SK-N-SH treated with all-trans-retinoic acid at 6 μM for 48 hours (cell line): Measurements from ENCODE around the gene LRP2.

Experiments
- ATAC-seq: fragments of 200-7000 bp; cut with Tn5 transposase; 3 replicates; pipeline ENCODE4 v1.9.1; 2020; ENCODE audit warnings: mild to moderate bottlenecking, moderate library complexity
- ARNTL ChIP-seq: fragments of 450-650 bp; formaldehyde crosslinking; IDR thresholded peaks from 2 replicates; pipeline ENCODE4 v1.5.0; 2020; ENCODE audit warnings: low read depth, mild to moderate bottlenecking, moderate library complexity, borderline replicate concordance
- BACH2 ChIP-seq: fragments of 250-450 bp; sonication (Bioruptor Pico); IDR thresholded peaks from 2 replicates; pipeline ENCODE4 v1.9.0; 2021; ENCODE audit warnings: mild to moderate bottlenecking, borderline replicate concordance
- CSDC2 ChIP-seq: fragments of 250-450 bp; sonication (Bioruptor Pico); IDR thresholded peaks from 2 replicates; pipeline ENCODE4 v1.5.0; 2020; ENCODE audit warnings: mild to moderate bottlenecking, moderate library complexity
- ESRRG ChIP-seq: fragments of 250-450 bp; sonication (Bioruptor Pico); IDR thresholded peaks from 2 replicates; pipeline ENCODE4 v1.6.1; 2021; ENCODE audit warnings: mild to moderate bottlenecking
- GLIS3 ChIP-seq: fragments of 250-450 bp; sonication (Bioruptor Pico); IDR thresholded peaks from 2 replicates; pipeline ENCODE4 v1.5.0; 2020; ENCODE audit warnings: mild to moderate bottlenecking, moderate library complexity
- ISL1 ChIP-seq: fragments of 250-450 bp; sonication (Bioruptor Pico); IDR thresholded peaks from 2 replicates; pipeline ENCODE4 v2.1.2; 2022; ENCODE audit warnings: mild to moderate bottlenecking, moderate library complexity
- OSR1 ChIP-seq: fragments of 250-450 bp; sonication (Bioruptor Pico); IDR thresholded peaks from 2 replicates; pipeline ENCODE4 v1.8.0; 2022; ENCODE audit warnings: moderate library complexity, mild to moderate bottlenecking, inconsistent platforms
- PPARA ChIP-seq: fragments of 250-450 bp; sonication (Bioruptor Pico); IDR thresholded peaks from 2 replicates; pipeline ENCODE4 v1.5.0; 2020; ENCODE audit warnings: mild to moderate bottlenecking, borderline replicate concordance
- RARB ChIP-seq: fragments of 250-450 bp; sonication (Bioruptor Pico); IDR thresholded peaks from 2 replicates; pipeline ENCODE4 v1.8.0; 2021; ENCODE audit warnings: mild to moderate bottlenecking, moderate library complexity
- SNAI2 ChIP-seq: fragments of 250-450 bp; sonication (Bioruptor Pico); IDR thresholded peaks from 2 replicates; pipeline ENCODE4 v1.5.0; 2020; ENCODE audit warnings: mild to moderate bottlenecking, moderate library complexity
- TCF4 ChIP-seq: fragments of 250-450 bp; sonication (Bioruptor Pico); IDR thresholded peaks from 2 replicates; pipeline ENCODE4 v1.8.0; 2021; ENCODE audit warnings: mild to moderate bottlenecking, moderate library complexity, borderline replicate concordance
- TOX ChIP-seq: fragments of 250-450 bp; sonication (Bioruptor Pico); IDR thresholded peaks from 2 replicates; pipeline ENCODE4 v1.8.0; 2021; ENCODE audit warnings: mild to moderate bottlenecking, moderate library complexity, borderline replicate concordance
- ZC3H10 ChIP-seq: fragments of 250-450 bp; sonication (Bioruptor Pico); IDR thresholded peaks from 2 replicates; pipeline ENCODE4 v1.5.1; 2021; ENCODE audit warnings: mild to moderate bottlenecking, moderate library complexity
- ZFP3 ChIP-seq: fragments of 250-450 bp; sonication (Bioruptor Pico); IDR thresholded peaks from 2 replicates; pipeline ENCODE4 v1.5.0; 2020; ENCODE audit warnings: mild to moderate bottlenecking, moderate library complexity
- ZFP30 ChIP-seq: fragments of 450-650 bp; formaldehyde crosslinking; IDR thresholded peaks from 2 replicates; pipeline ENCODE4 v1.5.0; 2022; ENCODE audit warnings: mild to moderate bottlenecking, moderate library complexity
- ZNF565 ChIP-seq: fragments of 450-650 bp; formaldehyde crosslinking; conservative IDR thresholded peaks from 2 replicates; pipeline ENCODE4 v1.5.0; 2020; ENCODE audit warnings: low read depth, mild to moderate bottlenecking, moderate library complexity
- ZNF70 ChIP-seq: fragments of 450-650 bp; formaldehyde crosslinking; IDR thresholded peaks from 2 replicates; pipeline ENCODE4 v1.5.0; 2020; ENCODE audit warnings: mild to moderate bottlenecking, moderate library complexity
- ZNF8 ChIP-seq: fragments of 450-650 bp; formaldehyde crosslinking; IDR thresholded peaks from 2 replicates; pipeline ENCODE4 v1.5.0; 2020; ENCODE audit warnings: mild to moderate bottlenecking, moderate library complexity
- TF ChIP-seq, protein P1 (sequence below): fragments of 250-450 bp; sonication (Bioruptor Pico); IDR thresholded peaks from 2 replicates; pipeline ENCODE4 v1.5.1; 2021; ENCODE audit warnings: mild to moderate bottlenecking, moderate library complexity
- TF ChIP-seq, protein P2 (sequence below): fragments of 250-450 bp; sonication (Bioruptor Pico); IDR thresholded peaks from 2 replicates; pipeline ENCODE4 v1.5.0; 2020; ENCODE audit warnings: mild to moderate bottlenecking, moderate library complexity
- TF ChIP-seq, protein P3 (sequence below): fragments of 250-450 bp; sonication (Bioruptor Pico); IDR thresholded peaks from 2 replicates; pipeline ENCODE4 v1.8.0; 2021; ENCODE audit warnings: low read depth, mild to moderate bottlenecking, moderate library complexity, borderline replicate concordance
- TF ChIP-seq, protein P4 (sequence below): fragments of 250-450 bp; sonication (Bioruptor Pico); IDR thresholded peaks from 2 replicates; pipeline ENCODE4 v1.5.1; 2020; ENCODE audit warnings: low read depth, mild to moderate bottlenecking, moderate library complexity
- TF ChIP-seq, protein P5 (sequence below): fragments of 250-450 bp; sonication (Bioruptor Pico); IDR thresholded peaks from 2 replicates; pipeline ENCODE4 v1.8.0; 2020; ENCODE audit warnings: mild to moderate bottlenecking, moderate library complexity, borderline replicate concordance

The LRP2 gene

DNA sequence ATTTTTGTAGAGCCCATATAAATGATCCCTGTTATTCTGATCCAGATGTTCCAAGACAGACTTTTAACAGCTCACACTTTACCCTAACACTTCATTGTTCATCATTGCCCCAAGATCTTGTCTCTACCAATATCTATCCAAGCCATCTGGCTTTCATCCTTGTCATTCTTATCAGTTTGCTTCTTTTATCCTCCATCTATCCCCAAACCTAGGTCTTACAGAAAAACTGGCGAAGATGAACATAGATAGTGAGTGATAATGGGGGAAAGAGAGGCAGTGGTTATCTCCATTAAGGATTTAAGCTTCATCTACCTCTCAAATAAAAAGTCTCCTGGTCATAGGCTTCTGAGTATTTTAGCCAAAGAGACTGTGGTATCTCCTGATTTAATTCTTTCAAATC, 203.5 kb downstream of the LRP2 start:
- ATAC-seq: no peak
- TF ChIP-seq CSDC2: no peak
- TF ChIP-seq, protein P1, sequence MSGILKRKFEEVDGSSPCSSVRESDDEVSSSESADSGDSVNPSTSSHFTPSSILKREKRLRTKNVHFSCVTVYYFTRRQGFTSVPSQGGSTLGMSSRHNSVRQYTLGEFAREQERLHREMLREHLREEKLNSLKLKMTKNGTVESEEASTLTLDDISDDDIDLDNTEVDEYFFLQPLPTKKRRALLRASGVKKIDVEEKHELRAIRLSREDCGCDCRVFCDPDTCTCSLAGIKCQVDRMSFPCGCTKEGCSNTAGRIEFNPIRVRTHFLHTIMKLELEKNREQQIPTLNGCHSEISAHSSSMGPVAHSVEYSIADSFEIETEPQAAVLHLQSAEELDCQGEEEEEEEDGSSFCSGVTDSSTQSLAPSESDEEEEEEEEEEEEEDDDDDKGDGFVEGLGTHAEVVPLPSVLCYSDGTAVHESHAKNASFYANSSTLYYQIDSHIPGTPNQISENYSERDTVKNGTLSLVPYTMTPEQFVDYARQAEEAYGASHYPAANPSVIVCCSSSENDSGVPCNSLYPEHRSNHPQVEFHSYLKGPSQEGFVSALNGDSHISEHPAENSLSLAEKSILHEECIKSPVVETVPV: no peak
- no peak for TF ChIP-seq ZFP30 (CRISPR knock-in tag)
- TF ChIP-seq GLIS3 (CRISPR knock-in tag): no peak
- TF ChIP-seq, protein P2, sequence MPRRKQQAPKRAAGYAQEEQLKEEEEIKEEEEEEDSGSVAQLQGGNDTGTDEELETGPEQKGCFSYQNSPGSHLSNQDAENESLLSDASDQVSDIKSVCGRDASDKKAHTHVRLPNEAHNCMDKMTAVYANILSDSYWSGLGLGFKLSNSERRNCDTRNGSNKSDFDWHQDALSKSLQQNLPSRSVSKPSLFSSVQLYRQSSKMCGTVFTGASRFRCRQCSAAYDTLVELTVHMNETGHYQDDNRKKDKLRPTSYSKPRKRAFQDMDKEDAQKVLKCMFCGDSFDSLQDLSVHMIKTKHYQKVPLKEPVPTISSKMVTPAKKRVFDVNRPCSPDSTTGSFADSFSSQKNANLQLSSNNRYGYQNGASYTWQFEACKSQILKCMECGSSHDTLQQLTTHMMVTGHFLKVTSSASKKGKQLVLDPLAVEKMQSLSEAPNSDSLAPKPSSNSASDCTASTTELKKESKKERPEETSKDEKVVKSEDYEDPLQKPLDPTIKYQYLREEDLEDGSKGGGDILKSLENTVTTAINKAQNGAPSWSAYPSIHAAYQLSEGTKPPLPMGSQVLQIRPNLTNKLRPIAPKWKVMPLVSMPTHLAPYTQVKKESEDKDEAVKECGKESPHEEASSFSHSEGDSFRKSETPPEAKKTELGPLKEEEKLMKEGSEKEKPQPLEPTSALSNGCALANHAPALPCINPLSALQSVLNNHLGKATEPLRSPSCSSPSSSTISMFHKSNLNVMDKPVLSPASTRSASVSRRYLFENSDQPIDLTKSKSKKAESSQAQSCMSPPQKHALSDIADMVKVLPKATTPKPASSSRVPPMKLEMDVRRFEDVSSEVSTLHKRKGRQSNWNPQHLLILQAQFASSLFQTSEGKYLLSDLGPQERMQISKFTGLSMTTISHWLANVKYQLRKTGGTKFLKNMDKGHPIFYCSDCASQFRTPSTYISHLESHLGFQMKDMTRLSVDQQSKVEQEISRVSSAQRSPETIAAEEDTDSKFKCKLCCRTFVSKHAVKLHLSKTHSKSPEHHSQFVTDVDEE (CRISPR knock-in tag): no peak
- TF ChIP-seq TCF4 (CRISPR knock-in tag): no peak
- TF ChIP-seq ESRRG (CRISPR knock-in tag): no peak
- TF ChIP-seq ISL1 (CRISPR knock-in tag): no peak
- no peak for TF ChIP-seq ZNF8 (CRISPR knock-in tag)
- no peak for TF ChIP-seq SNAI2 (CRISPR knock-in tag)
- TF ChIP-seq BACH2 (CRISPR knock-in tag): no peak
- no peak for TF ChIP-seq RARB (CRISPR knock-in tag)
- no peak for TF ChIP-seq ZNF70 (CRISPR knock-in tag)
- TF ChIP-seq, protein P3, sequence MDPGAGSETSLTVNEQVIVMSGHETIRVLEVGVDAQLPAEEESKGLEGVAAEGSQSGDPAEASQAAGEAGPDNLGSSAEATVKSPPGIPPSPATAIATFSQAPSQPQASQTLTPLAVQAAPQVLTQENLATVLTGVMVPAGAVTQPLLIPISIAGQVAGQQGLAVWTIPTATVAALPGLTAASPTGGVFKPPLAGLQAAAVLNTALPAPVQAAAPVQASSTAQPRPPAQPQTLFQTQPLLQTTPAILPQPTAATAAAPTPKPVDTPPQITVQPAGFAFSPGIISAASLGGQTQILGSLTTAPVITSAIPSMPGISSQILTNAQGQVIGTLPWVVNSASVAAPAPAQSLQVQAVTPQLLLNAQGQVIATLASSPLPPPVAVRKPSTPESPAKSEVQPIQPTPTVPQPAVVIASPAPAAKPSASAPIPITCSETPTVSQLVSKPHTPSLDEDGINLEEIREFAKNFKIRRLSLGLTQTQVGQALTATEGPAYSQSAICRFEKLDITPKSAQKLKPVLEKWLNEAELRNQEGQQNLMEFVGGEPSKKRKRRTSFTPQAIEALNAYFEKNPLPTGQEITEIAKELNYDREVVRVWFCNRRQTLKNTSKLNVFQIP (CRISPR knock-in tag): no peak
- TF ChIP-seq, protein P4, sequence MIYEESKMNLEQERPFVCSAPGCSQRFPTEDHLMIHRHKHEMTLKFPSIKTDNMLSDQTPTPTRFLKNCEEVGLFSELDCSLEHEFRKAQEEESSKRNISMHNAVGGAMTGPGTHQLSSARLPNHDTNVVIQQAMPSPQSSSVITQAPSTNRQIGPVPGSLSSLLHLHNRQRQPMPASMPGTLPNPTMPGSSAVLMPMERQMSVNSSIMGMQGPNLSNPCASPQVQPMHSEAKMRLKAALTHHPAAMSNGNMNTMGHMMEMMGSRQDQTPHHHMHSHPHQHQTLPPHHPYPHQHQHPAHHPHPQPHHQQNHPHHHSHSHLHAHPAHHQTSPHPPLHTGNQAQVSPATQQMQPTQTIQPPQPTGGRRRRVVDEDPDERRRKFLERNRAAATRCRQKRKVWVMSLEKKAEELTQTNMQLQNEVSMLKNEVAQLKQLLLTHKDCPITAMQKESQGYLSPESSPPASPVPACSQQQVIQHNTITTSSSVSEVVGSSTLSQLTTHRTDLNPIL (CRISPR knock-in tag): no peak
- TF ChIP-seq TOX (CRISPR knock-in tag): no peak
- TF ChIP-seq ZC3H10 (CRISPR knock-in tag): no peak
- TF ChIP-seq, protein P5, sequence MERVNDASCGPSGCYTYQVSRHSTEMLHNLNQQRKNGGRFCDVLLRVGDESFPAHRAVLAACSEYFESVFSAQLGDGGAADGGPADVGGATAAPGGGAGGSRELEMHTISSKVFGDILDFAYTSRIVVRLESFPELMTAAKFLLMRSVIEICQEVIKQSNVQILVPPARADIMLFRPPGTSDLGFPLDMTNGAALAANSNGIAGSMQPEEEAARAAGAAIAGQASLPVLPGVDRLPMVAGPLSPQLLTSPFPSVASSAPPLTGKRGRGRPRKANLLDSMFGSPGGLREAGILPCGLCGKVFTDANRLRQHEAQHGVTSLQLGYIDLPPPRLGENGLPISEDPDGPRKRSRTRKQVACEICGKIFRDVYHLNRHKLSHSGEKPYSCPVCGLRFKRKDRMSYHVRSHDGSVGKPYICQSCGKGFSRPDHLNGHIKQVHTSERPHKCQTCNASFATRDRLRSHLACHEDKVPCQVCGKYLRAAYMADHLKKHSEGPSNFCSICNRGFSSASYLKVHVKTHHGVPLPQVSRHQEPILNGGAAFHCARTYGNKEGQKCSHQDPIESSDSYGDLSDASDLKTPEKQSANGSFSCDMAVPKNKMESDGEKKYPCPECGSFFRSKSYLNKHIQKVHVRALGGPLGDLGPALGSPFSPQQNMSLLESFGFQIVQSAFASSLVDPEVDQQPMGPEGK (CRISPR knock-in tag): no peak
- TF ChIP-seq ARNTL: no peak

DNA sequence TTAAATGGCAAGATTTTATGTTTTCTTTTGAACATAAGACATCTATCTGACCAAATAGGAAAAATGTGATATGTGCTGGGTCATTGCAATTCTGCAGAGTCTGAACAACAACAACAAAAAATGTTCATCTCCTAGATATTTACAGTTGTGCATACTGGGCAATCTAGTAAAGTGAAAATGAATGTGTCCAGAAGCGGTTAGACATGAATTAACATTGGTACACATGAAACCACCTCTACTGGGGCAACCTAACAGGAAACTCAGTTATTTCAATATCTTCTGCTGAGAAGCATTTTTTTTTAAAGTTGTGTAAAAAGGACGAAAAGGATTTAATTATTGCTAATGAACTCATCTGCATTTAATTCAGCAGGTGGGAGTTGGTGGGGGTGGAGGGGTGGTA, 216.1 kb downstream of the LRP2 start:
- ATAC-seq: no peak
- TF ChIP-seq ESRRG (CRISPR knock-in tag): no peak
- no peak for TF ChIP-seq OSR1 (CRISPR knock-in tag)
- TF ChIP-seq ZFP3 (CRISPR knock-in tag): no peak
- TF ChIP-seq PPARA (CRISPR knock-in tag): no peak
- TF ChIP-seq, protein P3 (CRISPR knock-in tag): no peak
- TF ChIP-seq ARNTL: no peak
- TF ChIP-seq, protein P4 (CRISPR knock-in tag): no peak
- no peak for TF ChIP-seq ISL1 (CRISPR knock-in tag)
- no peak for TF ChIP-seq ZNF70 (CRISPR knock-in tag)
- no peak for TF ChIP-seq TCF4 (CRISPR knock-in tag)
- no peak for TF ChIP-seq SNAI2 (CRISPR knock-in tag)
- TF ChIP-seq ZNF565 (CRISPR knock-in tag): no peak
- TF ChIP-seq CSDC2: no peak
- no peak for TF ChIP-seq ZC3H10 (CRISPR knock-in tag)
- TF ChIP-seq, protein P5 (CRISPR knock-in tag): no peak
- TF ChIP-seq RARB (CRISPR knock-in tag): no peak
- TF ChIP-seq ZNF8 (CRISPR knock-in tag): no peak
- no peak for TF ChIP-seq GLIS3 (CRISPR knock-in tag)
- TF ChIP-seq, protein P1: no peak
